ENCODE results near the gene CDK5.
"Not testable (repeated sequence)": the region's sequence is repeated elsewhere in the genome, so short reads cannot be mapped to it uniquely, and the experiment has no call there.

CDK5 gene

DNA sequence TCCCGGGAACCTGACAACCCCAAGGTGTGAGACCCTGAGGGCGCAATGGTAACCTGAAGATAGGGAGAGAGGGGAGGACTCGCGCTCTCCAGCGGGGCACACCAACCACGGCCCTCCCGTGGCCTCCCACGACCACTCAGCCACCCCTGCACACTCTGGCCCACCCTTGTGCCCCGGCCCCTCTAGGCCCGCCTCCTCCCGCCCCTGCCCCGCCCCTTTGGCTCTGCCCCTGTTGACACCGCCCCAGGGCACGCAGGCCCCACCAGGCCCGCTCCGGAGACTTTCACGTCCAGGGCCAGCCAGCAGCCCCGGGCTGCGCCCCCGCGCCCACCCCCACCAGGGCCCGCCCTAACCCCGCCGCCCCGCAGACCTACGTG is 44.4 kb downstream of the CDK5 start:
- peak in 1 of 3 experiments; percentile 88 for DNase-seq

DNA sequence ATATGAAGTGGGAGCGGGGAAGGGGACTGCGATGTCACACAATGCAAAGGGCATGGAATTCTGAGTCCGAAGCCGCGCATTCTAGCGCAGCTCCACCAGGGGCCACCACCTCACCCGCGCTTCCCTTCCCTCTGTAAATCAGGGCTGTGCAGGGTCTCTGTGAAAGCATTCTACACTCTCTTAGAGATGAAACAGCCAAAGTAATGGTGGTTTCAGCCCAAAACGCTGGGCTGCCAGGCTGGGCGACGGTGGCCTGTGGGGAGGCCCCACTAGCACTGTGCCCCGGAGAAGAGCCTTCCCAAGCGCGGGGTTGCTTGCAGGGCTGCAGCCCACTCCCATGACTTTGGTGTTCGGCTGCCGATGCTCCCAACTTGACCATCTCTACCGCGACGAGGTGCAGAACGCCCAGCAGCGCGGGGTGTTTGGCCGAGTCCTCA is 44.8 kb downstream of the CDK5 start:
- DNase-seq = peak; percentile 17 to 82 (median 71)

DNA sequence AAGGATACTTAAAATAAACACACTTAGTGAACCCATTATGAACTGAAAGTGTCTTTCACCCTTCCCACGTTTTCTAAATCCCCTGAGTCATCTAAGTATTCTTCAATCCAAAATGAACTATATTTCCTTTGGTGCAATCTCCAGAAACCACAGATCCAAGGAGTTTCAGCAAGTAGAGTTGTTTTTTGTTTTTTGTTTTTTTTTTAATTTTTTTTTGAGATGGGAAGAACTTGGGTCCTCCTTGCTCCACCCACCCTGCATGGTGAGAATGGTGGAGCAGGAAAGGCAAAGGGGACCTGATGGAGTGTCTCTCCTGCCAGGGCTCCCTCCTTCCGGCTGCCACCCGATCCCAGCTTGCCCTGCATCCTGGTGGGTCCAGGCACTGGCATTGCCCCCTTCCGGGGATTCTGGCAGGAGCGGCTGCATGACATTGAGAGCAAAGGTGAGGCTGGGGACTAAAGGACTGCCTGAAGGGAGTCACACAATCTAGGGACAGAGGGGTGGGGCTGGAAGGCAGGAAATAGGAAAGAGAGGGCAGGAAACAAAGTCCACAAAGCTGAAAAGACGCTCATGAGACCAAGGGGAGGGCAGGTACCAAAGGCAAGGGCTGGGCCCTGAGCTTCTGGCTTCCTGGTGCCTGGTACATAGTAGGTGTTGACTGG is 45.5 kb downstream of the CDK5 start:
- DNase-seq = no peak

DNA sequence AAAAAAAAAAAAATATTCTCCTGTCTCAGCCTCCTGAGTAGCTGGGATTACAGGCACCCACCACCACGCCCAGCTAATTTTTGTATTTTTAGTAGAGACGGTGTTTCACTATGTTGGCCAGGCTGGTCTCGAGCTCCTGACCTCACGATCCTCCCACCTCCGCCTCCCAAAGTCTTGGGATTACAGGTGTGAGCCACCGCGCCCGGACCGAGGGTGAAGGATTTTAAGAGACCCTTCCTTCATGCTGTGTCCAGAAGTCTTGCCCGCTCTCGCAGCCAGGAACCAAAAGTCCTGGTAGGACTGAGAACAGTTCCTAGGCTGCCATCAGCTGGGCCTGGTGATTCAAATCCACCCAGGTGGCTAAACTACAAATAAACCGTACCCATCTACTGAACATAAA is 46.1 kb downstream of the CDK5 start:
- DNase-seq = not testable (repeated sequence)

DNA sequence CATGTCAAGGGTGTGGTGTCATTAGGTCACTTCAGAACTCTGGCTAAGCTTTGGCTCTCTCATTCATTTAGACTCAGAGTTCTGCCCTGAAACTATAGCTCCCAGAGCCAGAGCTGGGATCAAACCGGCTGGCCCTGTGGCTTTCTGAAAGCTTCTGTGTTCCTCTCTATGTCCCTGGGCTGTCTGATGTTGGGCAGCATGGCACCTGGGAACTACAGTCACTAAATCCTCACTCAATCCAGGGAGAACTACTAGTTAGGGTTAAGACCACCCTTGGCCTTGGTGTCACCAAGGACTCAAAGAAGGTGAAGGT is 46.6 kb downstream of the CDK5 start:
- DNase-seq = no peak

DNA sequence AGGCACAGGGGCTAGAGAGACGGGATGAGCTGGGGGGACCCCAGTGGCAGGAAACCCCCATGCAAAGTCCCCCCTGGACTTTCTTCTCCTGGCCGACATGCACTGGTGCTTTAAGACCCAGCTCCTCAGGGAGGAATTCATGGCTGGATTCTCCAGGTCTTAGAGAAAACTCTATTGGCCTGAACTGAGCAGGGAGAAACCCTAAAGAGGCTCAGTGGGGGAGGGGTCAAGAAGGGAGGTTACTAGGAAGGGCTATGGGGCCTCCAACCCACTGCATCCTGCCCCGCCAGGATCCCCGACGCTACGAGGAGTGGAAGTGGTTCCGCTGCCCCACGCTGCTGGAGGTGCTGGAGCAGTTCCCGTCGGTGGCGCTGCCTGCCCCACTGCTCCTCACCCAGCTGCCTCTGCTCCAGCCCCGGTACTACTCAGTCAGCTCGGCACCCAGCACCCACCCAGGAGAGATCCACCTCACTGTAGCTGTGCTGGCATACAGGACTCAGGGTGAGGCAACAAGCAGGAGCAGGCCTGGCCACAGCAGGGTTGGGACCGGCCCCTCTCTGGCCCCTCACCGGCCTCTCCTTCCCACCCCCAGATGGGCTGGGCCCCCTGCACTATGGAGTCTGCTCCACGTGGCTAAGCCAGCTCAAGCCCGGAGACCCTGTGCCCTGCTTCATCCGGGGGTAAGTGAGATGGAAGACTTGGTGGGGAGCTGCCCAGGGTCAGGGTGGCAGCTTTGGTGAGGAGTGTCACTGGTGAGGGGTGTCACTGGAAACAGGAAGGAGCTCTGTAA is 47.2 kb downstream of the CDK5 start:
- DNase-seq = no peak

DNA sequence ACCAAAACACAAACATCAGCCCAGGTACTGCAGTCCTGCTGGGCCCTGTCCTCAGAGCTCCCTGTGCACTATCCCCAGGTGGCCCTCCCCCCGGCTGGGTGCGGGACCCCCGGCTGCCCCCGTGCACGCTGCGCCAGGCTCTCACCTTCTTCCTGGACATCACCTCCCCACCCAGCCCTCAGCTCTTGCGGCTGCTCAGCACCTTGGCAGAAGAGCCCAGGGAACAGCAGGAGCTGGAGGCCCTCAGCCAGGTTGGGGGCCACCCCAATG is 47.7 kb downstream of the CDK5 start:
- no peak for DNase-seq

DNA sequence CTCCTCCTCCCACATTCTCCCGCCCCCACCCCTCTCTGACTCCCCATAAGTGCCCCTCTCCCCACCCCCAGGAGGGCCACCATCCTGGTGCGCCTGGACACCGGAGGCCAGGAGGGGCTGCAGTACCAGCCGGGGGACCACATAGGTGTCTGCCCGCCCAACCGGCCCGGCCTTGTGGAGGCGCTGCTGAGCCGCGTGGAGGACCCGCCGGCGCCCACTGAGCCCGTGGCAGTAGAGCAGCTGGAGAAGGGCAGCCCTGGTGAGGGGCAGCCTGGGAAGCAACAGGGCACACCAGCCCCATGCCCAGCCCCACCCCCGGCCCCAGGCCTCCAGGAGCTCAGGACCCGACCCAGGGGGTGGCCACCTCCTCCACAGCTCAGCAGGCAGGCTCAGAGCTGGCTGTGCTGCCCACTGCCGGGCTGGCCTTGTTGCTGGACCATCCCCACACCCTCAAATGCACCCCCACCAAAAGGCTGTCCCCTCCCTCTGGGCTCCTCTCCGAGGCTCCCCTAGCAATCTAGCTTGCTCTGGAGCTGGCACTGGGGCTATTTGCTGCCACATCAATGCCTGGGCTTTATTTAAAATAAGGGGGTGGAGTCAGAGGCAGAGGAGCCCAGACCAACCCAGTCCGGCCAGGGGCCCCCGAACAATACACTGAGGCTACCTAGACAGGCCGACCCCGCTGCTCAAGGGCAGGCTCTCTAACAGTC is 48.2 kb downstream of the CDK5 start:
- no peak for DNase-seq

DNA sequence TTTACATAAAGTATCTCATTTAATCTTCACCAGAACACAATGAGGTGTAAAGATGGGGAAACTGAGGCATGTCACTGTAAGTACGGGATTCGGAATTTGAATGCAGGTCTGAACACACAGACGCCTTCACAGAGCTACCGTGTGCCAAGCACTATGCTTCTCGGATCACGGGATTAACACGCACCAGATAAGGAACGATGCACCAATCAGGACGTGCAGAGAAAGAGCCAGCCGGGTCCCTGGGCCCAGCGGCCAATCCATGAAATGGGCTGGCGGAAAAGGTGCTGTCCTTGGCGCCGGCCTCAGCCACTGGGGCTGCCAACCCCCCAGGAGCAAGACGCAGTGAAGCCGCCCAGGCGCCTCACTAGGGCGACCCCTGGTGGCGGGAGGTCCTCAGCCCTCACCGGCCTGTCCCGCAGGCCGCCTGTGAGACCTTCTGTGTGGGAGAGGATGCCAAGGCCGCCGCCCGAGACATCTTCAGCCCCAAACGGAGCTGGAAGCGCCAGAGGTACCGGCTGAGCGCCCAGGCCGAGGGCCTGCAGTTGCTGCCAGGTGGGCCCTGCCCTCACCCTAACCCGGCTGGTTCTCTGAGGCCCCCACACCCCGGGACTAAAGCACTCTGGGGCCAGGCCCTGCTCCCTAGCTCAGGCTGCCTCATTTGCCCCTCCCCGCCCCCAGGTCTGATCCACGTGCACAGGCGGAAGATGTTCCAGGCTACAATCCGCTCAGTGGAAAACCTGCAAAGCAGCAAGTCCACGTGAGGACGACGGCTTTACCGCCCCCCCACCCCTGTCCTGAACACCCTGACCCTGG is 49.0 kb downstream of the CDK5 start:
- no peak for DNase-seq

DNA sequence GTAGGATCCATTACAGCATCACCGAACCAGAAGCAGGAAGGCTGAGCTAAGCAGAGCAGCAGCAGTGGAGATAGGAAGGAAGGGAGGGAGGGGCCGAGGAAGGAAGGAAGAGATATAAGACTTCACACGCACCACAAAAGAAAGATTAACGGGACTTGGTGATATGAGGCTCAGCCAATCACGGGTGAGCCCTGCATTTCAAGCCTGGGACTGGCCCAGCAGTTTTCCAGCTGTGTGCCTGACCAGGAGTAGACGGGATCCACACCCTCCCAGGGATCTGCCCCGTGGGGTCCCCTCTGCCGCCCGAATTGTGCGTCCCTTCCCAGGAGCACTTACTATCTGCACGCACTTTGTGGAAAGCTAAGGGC is 49.6 kb downstream of the CDK5 start:
- DNase-seq = no peak

DNA sequence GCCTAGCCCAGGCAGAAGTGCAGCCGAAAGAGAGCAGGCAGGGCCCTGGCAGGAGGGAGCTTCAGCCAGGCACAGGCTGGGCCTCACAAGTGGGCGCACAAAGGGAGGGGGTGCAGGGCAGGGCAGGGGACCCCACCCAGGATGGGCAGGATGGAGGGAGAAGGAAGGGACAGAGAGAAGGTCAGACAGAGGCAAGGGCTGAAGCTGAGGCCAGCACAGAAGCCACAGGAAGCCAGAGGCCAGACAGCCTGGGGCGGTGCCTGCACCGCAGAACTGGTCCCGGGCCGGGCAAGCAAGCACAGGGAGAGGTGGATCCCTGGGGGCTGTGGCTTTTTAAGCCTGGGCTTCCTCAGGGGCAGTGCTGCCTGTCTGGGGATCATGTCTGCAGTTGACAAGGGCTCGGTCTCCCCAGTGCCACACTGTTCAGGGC is 50.2 kb downstream of the CDK5 start:
- DNase-seq = no peak

DNA sequence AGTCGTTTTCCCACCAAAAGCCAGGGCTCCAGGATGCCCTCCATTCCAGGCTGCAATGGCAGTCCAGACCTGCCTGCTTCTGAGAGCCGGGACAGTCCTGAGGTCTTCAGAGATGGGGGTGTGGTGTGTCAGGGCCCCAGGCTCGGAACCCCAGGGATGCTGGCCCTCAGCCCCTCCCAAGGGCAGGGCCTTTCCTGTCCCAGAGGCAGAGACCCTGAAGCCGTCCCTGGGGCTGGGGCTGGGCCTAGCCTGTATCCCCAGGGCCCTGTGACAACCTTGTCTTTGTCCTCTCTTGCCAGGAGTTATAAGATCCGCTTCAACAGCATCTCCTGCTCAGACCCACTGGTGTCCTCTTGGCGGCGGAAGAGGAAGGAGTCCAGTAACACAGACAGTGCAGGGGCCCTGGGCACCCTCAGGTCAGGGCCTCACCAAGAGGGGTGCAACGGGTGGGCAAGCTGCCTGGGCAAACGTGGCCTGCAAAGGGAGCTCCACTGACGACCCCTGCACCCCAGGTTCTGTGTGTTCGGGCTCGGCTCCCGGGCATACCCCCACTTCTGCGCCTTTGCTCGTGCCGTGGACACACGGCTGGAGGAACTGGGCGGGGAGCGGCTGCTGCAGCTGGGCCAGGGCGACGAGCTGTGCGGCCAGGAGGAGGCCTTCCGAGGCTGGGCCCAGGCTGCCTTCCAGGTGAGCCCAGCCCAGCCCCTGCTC is 51.0 kb downstream of the CDK5 start:
- DNase-seq = no peak

DNA sequence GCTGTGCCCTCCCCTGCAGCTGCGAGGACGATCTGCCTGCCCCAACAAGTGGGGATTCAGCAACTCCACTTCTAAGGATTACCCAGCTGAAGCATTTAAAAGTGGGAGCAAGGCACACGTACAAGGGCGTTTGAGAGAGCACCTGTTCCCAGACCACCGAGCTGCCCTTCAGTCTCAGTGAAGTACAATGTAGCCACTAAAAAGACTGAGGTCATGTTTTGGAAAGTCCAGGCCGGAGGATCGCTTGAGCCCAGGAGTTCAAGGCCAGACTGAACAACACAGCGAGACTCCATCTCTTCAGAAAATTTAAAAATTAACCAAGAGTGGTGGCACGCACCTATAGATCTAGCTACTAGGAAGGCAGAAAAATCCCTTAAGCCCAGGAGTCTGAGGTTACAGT is 52.1 kb downstream of the CDK5 start:
- DNase-seq = no peak
